ENCODE measurements around the gene ITPKB. TPM values are rescaled to one million over a fixed set of nuclear protein-coding genes. Genes with fewer than 3 reads are reported as not detected.

The ITPKB gene
- total RNA-seq, 5 donors from 2014 or later (not counting 1 experiment from before 2014, with no cell fraction given), result 153 to 351 (median 179) TPM

DNA sequence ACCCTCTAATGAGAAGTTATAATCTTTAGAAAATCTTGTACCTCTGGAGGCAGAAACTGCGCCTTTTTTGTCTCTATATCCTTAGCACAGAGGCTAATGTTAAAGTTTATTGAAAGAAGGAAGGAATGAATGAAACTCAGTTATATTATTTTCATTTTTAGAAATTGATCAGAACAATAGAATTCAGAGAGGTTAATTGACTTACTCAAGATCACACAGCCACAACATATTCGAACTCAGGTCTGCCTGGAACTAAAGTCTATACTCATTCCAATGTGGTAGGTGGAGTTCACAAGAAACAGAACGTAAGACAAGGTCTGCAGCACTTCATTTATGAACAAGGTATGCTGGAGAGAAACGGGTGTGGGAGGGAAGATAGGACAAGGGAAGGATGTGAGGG lies 23.0 kb upstream of the ITPKB start:
- H3K4me3 Mint-ChIP-seq, result no peak overlapping the region
- Histone ChIP-seq H3K4me3 (ENCODE audit: control insufficient read depth in 1 of 2, extremely low read depth in 1 of 2, low read length in 1 of 2) (no peak overlapping the region), H3K36me3 (ENCODE audit: control insufficient read depth in 2 of 2, extremely low read depth in 1 of 2, insufficient read depth in 1 of 2, low read length in 1 of 2) (no peaks in the 10 kb centered on the region), H3K27me3 (replicated peaks in 1 of 2; ENCODE audit: control insufficient read depth in 2 of 2, extremely low read depth in 1 of 2, insufficient read depth in 2 of 2, low read length in 1 of 2) (no peaks in the 10 kb centered on the region), H3K27ac (ENCODE audit: low read length) (no peak overlapping the region), H3K4me1 (ENCODE audit: control insufficient read depth in 1 of 2, extremely low read depth in 1 of 2, insufficient read depth in 2 of 2, low read length in 2 of 2) (peaks cover 8 to 21% of the 10 kb centered on the region in 2 experiments), H3K9me3 (no peaks in the 10 kb centered on the region)
- peaks cover 21 to 25% (median 23%) of the 10 kb centered on the region in 3 donors for H3K4me1 Mint-ChIP-seq
- ChIA-PET CTCF (interaction anchor here in 1 of 2 donors (0.6 kb wide), 1 partner anchor 136 kb away, joined by 3 read pairs; no protein-coding TSS in a partner anchor), POLR2A (no interaction called here)
- H3K9me3 Mint-ChIP-seq, result no peaks in the 10 kb centered on the region
- ATAC-seq (replicated peaks in 1 of 4) (no peak), DNase-seq (no peak)
- 83% methylated on average over 1 of the region's 4 CpGs for WGBS (ENCODE audit: insufficient coverage)
- H3K27ac Mint-ChIP-seq, result no peak overlapping the region
- H3K27me3 Mint-ChIP-seq, result no peaks in the 10 kb centered on the region
- no peaks in the 10 kb centered on the region for H3K36me3 Mint-ChIP-seq

DNA sequence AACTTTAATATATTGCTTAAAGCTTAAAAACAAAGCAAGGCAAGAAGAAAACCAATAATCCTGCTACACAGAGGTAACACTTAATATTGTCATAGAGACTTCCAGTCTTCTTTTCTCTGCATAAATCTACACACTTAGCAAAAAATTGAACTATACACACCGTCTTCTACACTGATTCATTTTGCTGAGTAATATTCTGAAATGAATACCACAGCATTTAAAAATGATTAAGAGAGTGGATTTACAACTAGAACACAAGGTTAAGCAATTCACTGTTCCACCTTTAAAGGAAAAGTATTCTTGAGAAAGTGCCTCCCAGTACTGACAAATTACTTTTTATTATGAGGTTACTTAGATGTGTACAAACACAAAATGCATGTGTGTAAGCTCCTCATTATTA lies 22.2 kb upstream of the ITPKB start:
- H3K4me1 ChIP-seq (ENCODE audit: control insufficient read depth in 1 of 2, extremely low read depth in 1 of 2, insufficient read depth in 2 of 2, low read length in 2 of 2), result peaks cover 8 to 21% of the 10 kb centered on the region in 2 experiments
- H3K27me3 ChIP-seq (replicated peaks in 1 of 2; ENCODE audit: control insufficient read depth in 2 of 2, extremely low read depth in 1 of 2, insufficient read depth in 2 of 2, low read length in 1 of 2), result no peaks in the 10 kb centered on the region
- CTCF ChIA-PET, result interaction anchor here (0.5 to 1.4 kb wide), 3 partner anchors 10 to 1902 kb away, joined by 3 to 4 read pairs (median 3); no protein-coding TSS in a partner anchor
- H3K36me3 ChIP-seq (ENCODE audit: control insufficient read depth in 2 of 2, extremely low read depth in 1 of 2, insufficient read depth in 1 of 2, low read length in 1 of 2), result no peaks in the 10 kb centered on the region
- Mint-ChIP-seq H3K36me3 (no peaks in the 10 kb centered on the region), H3K9me3 (no peaks in the 10 kb centered on the region), H3K27me3 (no peaks in the 10 kb centered on the region), H3K4me1 (peaks cover 23 to 27% (median 27%) of the 10 kb centered on the region in 3 donors), H3K4me3 (no peak overlapping the region), H3K27ac (no peak overlapping the region)
- no peaks in the 10 kb centered on the region for H3K9me3 ChIP-seq
- no peak overlapping the region for H3K4me3 ChIP-seq (ENCODE audit: control insufficient read depth in 1 of 2, extremely low read depth in 1 of 2, low read length in 1 of 2)
- POLR2A ChIA-PET, result interaction anchor here in 1 of 2 donors (1.5 kb wide), 1 partner anchor 22 kb away, joined by 3 read pairs; the partner anchor contains the start of gene ITPKB
- no peak overlapping the region for H3K27ac ChIP-seq (ENCODE audit: low read length)
- no peak for DNase-seq
- no CpG with 5 or more reads among the region's 1 CpG for WGBS (ENCODE audit: insufficient coverage)
- ATAC-seq (replicated peaks in 1 of 4), result no peak

DNA sequence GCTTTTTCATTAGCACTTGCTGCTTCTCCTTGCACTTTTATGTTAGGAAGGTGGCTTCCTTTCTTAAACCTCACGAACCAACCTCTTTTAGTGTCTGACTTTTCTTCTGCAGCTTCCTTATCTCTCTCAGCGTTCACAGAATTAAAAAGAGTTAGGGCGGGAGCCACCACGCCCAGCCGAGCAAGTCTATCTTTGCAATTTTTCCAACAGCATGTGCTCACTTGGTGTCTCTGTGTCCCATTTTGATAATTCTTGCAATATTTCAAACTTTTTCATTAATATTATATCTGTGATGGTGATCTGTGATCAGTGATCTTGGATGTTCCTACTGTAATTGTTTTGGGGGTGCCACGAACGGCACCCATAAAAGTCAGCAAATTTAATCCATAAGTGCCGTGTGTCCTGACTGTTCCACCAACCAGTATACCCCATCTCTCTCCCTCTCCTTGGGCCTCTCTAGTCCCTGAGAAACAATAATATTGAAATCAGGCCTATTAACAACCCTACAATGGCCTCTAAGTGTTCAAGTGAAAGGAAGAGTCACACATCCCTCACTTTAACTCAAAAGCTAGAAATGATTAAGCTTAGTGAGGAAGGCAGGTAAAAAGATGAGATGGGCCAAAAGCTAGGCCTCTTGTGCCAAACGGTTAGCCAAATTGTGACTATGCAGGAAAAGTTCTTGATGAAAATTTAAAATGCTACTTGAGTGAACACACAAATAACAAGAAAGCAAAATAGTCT lies 15.9 kb upstream of the ITPKB start:
- ATAC-seq (replicated peaks in 1 of 4) (no peak), DNase-seq (no peak)
- H3K27ac Mint-ChIP-seq, result peak overlapping the region; percentile 47 to 70
- WGBS (ENCODE audit: insufficient coverage), result 83% methylated on average over 4 of the region's 9 CpGs
- CTCF ChIA-PET, result no interaction called here
- H3K9me3 Mint-ChIP-seq, result no peaks in the 10 kb centered on the region
- Histone ChIP-seq H3K4me3 (ENCODE audit: control insufficient read depth in 1 of 2, extremely low read depth in 1 of 2, low read length in 1 of 2) (no peak overlapping the region), H3K36me3 (ENCODE audit: control insufficient read depth in 2 of 2, extremely low read depth in 1 of 2, insufficient read depth in 1 of 2, low read length in 1 of 2) (no peaks in the 10 kb centered on the region), H3K9me3 (no peaks in the 10 kb centered on the region), H3K4me1 (ENCODE audit: control insufficient read depth in 1 of 2, extremely low read depth in 1 of 2, insufficient read depth in 2 of 2, low read length in 2 of 2) (peaks cover 16 to 21% of the 10 kb centered on the region in 2 experiments), H3K27me3 (replicated peaks in 1 of 2; ENCODE audit: control insufficient read depth in 2 of 2, extremely low read depth in 1 of 2, insufficient read depth in 2 of 2, low read length in 1 of 2) (peaks cover 0 to 6% of the 10 kb centered on the region in 2 experiments), H3K27ac (ENCODE audit: low read length) (no peak overlapping the region)
- peaks cover 26 to 34% (median 33%) of the 10 kb centered on the region in 3 donors for H3K4me1 Mint-ChIP-seq
- no peaks in the 10 kb centered on the region for H3K27me3 Mint-ChIP-seq
- peak overlapping the region in 1 of 3 donors; percentile 19 for H3K4me3 Mint-ChIP-seq
- H3K36me3 Mint-ChIP-seq, result no peaks in the 10 kb centered on the region
- POLR2A ChIA-PET, result interaction anchor here in 1 of 2 donors (0.5 kb wide), 1 partner anchor 17 kb away, joined by 4 read pairs; no protein-coding TSS in a partner anchor

DNA sequence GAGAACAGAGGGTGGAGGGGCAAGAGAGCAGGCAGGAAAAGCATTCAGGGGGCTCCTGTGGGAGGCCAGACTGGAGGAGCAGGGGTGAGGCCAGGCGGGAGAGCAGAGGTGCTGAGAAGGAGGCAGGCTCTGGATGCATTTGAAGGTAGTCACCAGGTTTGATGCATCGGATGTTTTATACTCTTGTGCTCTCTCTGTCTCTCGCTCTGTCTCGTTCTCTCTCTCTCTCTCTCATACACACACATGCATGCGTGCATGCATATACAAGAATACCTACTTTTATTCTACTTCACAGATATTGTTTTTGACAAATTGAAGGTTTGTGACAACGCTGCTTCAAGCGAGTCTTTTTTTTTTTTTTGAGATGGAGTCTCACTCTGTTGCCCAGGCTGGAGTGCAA lies 15.0 kb upstream of the ITPKB start:
- Histone ChIP-seq H3K27me3 (replicated peaks in 1 of 2; ENCODE audit: control insufficient read depth in 2 of 2, extremely low read depth in 1 of 2, insufficient read depth in 2 of 2, low read length in 1 of 2) (peaks cover 0 to 6% of the 10 kb centered on the region in 2 experiments), H3K4me1 (ENCODE audit: control insufficient read depth in 1 of 2, extremely low read depth in 1 of 2, insufficient read depth in 2 of 2, low read length in 2 of 2) (peaks cover 16 to 21% of the 10 kb centered on the region in 2 experiments), H3K9me3 (no peaks in the 10 kb centered on the region), H3K27ac (ENCODE audit: low read length) (no peak overlapping the region), H3K36me3 (ENCODE audit: control insufficient read depth in 2 of 2, extremely low read depth in 1 of 2, insufficient read depth in 1 of 2, low read length in 1 of 2) (no peaks in the 10 kb centered on the region), H3K4me3 (ENCODE audit: control insufficient read depth in 1 of 2, extremely low read depth in 1 of 2, low read length in 1 of 2) (no peak overlapping the region)
- H3K27me3 Mint-ChIP-seq, result no peaks in the 10 kb centered on the region
- no peaks in the 10 kb centered on the region for H3K36me3 Mint-ChIP-seq
- H3K9me3 Mint-ChIP-seq, result no peaks in the 10 kb centered on the region
- ChIA-PET POLR2A (no interaction called here), CTCF (no interaction called here)
- peak overlapping the region in 1 of 2 donors; percentile 40 for H3K27ac Mint-ChIP-seq
- 100% methylated on average over 2 of the region's 7 CpGs for WGBS (ENCODE audit: insufficient coverage)
- ATAC-seq (replicated peaks in 1 of 4) (no peak), DNase-seq (no peak)
- peaks cover 26 to 34% (median 33%) of the 10 kb centered on the region in 3 donors for H3K4me1 Mint-ChIP-seq
- peak overlapping the region in 1 of 3 donors; percentile 26 for H3K4me3 Mint-ChIP-seq

DNA sequence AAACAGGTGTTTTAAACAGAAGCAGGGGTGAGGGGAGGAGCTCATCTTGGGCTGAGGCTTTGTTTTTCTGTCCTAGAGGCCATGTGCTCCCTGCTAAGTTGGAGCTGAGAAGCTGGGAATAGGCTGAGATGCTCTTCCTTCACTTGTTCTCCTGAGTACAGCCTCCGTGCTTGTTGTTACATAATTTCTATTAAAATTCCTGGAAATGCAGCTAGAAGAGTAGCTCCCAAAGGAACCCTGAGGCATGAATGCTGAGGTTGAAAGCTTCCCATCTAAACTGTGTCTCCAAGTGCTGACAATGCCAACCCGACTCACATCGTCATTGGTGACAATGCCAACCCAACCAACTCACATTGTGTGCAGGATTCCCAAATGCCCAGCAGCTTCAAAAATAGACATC lies 12.6 kb upstream of the ITPKB start:
- Histone ChIP-seq H3K27ac (ENCODE audit: low read length) (no peak overlapping the region), H3K4me3 (ENCODE audit: control insufficient read depth in 1 of 2, extremely low read depth in 1 of 2, low read length in 1 of 2) (no peak overlapping the region), H3K36me3 (ENCODE audit: control insufficient read depth in 2 of 2, extremely low read depth in 1 of 2, insufficient read depth in 1 of 2, low read length in 1 of 2) (no peaks in the 10 kb centered on the region), H3K27me3 (replicated peaks in 1 of 2; ENCODE audit: control insufficient read depth in 2 of 2, extremely low read depth in 1 of 2, insufficient read depth in 2 of 2, low read length in 1 of 2) (peaks cover 0 to 6% of the 10 kb centered on the region in 2 experiments), H3K9me3 (no peaks in the 10 kb centered on the region), H3K4me1 (ENCODE audit: control insufficient read depth in 1 of 2, extremely low read depth in 1 of 2, insufficient read depth in 2 of 2, low read length in 2 of 2) (peaks cover 16 to 25% of the 10 kb centered on the region in 2 experiments)
- ChIA-PET CTCF (interaction anchor here (0.6 to 1.0 kb wide), 3 partner anchors 9 to 71 kb away, joined by 3 to 4 read pairs (median 3); no protein-coding TSS in a partner anchor), POLR2A (interaction anchor here (0.6 kb wide), 3 partner anchors 12 to 169 kb away, joined by 3 to 5 read pairs (median 5); no protein-coding TSS in a partner anchor)
- peaks cover 29 to 44% (median 37%) of the 10 kb centered on the region in 3 donors for H3K4me1 Mint-ChIP-seq
- DNase-seq (no peak), ATAC-seq (replicated peaks in 1 of 4) (no peak)
- no CpG with 5 or more reads among the region's 3 CpGs for WGBS (ENCODE audit: insufficient coverage)
- H3K36me3 Mint-ChIP-seq, result no peaks in the 10 kb centered on the region
- H3K9me3 Mint-ChIP-seq, result no peaks in the 10 kb centered on the region
- no peaks in the 10 kb centered on the region for H3K27me3 Mint-ChIP-seq
- H3K27ac Mint-ChIP-seq, result no peak overlapping the region
- no peak overlapping the region for H3K4me3 Mint-ChIP-seq

DNA sequence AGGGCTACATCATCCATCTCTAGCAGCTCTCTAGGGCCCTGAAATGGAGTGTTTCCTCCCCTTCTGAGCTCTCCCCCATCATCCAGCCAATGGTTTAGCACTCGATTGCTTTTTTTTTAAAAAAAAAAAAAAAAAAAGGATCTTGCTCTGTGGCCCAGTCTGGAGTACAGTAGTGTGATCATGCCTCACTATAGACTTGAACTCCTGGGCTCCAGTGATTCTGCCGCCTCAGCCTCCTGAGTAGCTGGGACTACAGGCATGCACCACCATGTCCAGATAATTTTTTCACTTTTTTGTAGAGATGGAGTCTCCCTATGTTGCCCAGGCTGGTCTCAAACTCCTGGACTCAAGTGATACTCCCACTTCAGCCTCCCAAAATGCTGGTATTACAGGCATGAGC lies 12.1 kb upstream of the ITPKB start:
- Mint-ChIP-seq H3K27ac (no peak overlapping the region), H3K4me1 (peaks cover 29 to 41% (median 33%) of the 10 kb centered on the region in 3 donors), H3K36me3 (no peaks in the 10 kb centered on the region), H3K9me3 (no peaks in the 10 kb centered on the region), H3K4me3 (no peak overlapping the region), H3K27me3 (no peaks in the 10 kb centered on the region)
- ATAC-seq (replicated peaks in 1 of 4), result no peak
- Histone ChIP-seq H3K27me3 (replicated peaks in 1 of 2; ENCODE audit: control insufficient read depth in 2 of 2, extremely low read depth in 1 of 2, insufficient read depth in 2 of 2, low read length in 1 of 2) (peaks cover 0 to 6% of the 10 kb centered on the region in 2 experiments), H3K27ac (ENCODE audit: low read length) (no peak overlapping the region), H3K36me3 (ENCODE audit: control insufficient read depth in 2 of 2, extremely low read depth in 1 of 2, insufficient read depth in 1 of 2, low read length in 1 of 2) (no peaks in the 10 kb centered on the region), H3K4me3 (ENCODE audit: control insufficient read depth in 1 of 2, extremely low read depth in 1 of 2, low read length in 1 of 2) (no peak overlapping the region), H3K9me3 (no peaks in the 10 kb centered on the region), H3K4me1 (ENCODE audit: control insufficient read depth in 1 of 2, extremely low read depth in 1 of 2, insufficient read depth in 2 of 2, low read length in 2 of 2) (peaks cover 16 to 25% of the 10 kb centered on the region in 2 experiments)
- CTCF ChIA-PET, result interaction anchor here (0.6 to 1.0 kb wide), 4 partner anchors 10 to 69 kb away, joined by 3 to 5 read pairs (median 3); no protein-coding TSS in a partner anchor
- WGBS (ENCODE audit: insufficient coverage), result 100% methylated on average over 1 of the region's 2 CpGs
- DNase-seq, result no peak
- POLR2A ChIA-PET, result interaction anchor here in 1 of 2 donors (0.6 kb wide), 1 partner anchor 168 kb away, joined by 5 read pairs; no protein-coding TSS in a partner anchor

Measured in T-cell (primary cell).